Astrocyte of the spinal cord (primary cell): ENCODE data around the gene NR3C1.
A peak's percentile ranks its signal among the peaks of the same experiment; 100 is the strongest.

ENCODE experiments used
- DNase-seq: peaks from one replicate; pipeline ENCODE4 v3.0.0; 2011; ENCODE audit warnings: low read depth, low spot score
- H3K4me3 ChIP-seq: 2 replicates; pipeline ENCODE4 v1.5.1; 2011; ENCODE audit warnings: low read depth, mild to moderate bottlenecking, low read length, moderate library complexity
- in situ Hi-C: cut with HindIII; loops from 2 replicates; pipeline ENCODE4 v1.10.0; 2017; ENCODE audit warnings: low sequenced_read_pairs
- TF ChIP-seq, protein P1 (sequence below): IDR thresholded peaks from 2 replicates; pipeline ENCODE4 v1.5.1; 2012; ENCODE audit warnings: low read depth, mild to moderate bottlenecking, low read length, inconsistent platforms

The NR3C1 gene

DNA sequence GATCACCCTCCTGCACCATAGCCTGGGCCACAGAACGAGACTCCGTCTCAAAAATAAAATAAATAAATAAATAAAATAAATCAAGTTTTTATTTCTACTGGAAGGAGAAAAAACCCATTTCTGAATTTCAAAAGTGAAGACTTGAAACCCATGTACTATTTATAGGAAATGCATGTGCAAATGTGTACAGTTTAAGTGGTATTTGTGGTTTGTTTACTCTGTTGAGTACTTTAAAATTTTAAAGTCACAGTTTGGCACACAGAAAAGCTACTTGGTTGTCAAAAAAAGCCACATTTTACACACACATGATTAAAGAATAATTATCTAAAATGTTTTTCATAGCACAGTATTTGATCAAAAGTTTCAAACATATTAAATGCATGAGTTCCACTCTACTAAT lies 43.6 kb downstream of the NR3C1 start:
- in situ Hi-C loops, result no loop called here
- H3K4me3 ChIP-seq, result no peak overlapping the region
- no peak for DNase-seq
- TF ChIP-seq, protein P1, sequence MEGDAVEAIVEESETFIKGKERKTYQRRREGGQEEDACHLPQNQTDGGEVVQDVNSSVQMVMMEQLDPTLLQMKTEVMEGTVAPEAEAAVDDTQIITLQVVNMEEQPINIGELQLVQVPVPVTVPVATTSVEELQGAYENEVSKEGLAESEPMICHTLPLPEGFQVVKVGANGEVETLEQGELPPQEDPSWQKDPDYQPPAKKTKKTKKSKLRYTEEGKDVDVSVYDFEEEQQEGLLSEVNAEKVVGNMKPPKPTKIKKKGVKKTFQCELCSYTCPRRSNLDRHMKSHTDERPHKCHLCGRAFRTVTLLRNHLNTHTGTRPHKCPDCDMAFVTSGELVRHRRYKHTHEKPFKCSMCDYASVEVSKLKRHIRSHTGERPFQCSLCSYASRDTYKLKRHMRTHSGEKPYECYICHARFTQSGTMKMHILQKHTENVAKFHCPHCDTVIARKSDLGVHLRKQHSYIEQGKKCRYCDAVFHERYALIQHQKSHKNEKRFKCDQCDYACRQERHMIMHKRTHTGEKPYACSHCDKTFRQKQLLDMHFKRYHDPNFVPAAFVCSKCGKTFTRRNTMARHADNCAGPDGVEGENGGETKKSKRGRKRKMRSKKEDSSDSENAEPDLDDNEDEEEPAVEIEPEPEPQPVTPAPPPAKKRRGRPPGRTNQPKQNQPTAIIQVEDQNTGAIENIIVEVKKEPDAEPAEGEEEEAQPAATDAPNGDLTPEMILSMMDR, result no peak

DNA sequence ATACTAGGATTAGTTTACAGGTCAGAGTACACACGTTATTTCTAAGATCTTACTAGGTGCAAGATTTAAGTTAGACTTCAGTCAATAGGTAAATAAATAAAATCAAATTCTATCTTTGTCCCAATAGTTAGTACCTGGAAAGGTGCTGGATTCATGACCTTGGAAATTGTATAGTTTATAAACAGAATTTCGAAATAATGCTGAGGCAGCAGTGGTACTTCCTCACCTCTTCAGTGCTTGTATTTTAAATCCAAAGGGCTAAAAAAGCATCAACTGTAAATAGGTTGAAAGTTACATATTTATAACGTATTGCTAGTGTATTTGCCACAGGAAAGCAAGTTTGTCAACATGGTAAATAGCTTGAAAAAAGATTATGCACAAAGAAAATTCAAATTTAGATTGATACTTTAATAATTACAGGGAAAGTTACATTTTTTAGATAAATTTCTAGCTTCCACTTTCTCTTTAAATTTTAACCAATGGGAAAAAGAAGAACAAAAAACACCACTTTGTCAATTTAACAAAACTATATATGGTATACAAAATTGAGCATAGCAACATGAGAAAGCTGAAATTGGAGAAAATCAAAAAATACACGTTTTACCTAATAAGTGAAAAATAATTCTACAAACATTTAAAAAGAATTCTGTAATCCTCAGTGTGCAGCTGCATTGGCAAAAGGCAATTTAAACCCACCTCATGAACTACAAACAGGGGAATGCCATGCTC lies 46.5 kb downstream of the NR3C1 start:
- no peak overlapping the region for H3K4me3 ChIP-seq
- no peak for DNase-seq
- in situ Hi-C loops, result no loop called here
- TF ChIP-seq, protein P1, result no peak

DNA sequence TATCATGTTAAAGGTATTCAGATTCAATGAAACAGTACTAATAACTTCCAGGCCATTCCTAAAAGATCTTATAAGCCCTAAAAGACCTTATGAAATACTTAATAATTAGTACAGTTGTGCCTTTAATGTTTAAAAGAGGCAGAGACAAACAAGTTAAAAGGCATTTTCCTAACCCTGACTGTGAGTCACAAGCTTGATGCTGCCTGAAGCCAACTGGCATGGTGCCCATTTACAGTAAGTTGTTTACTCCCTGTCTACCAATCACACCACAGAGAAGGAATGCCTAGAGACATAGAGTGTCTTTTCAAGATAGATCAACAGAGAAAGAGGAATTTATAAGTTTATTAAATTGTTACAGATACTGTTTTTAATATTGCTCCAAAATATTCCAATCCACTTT lies 47.8 kb downstream of the NR3C1 start:
- TF ChIP-seq, protein P1, result no peak
- in situ Hi-C loops, result no loop called here
- peak; percentile 90 for DNase-seq
- H3K4me3 ChIP-seq, result no peak overlapping the region

DNA sequence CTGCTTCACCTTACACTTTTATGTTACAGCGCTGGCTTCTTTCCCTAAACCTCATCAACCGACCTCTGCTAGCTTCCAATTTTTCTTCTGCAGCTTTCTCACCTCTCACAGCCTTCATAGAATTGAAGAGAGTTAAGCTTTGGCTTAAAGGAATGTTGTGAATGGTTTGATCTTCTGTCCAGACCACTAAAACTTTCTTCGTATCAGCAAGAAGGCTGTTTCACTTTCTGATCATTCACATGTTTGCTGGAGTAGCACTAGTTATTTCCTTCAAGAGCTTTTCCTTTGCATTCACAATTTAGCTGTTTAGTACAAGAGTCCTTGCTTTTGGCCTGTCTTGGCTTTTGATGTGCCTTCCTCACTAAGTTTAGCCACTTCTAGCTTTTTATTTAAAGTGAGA lies 49.5 kb downstream of the NR3C1 start:
- no peak overlapping the region for H3K4me3 ChIP-seq
- DNase-seq, result peak; percentile 38
- in situ Hi-C loops, result no loop called here
- TF ChIP-seq, protein P1, result no peak

DNA sequence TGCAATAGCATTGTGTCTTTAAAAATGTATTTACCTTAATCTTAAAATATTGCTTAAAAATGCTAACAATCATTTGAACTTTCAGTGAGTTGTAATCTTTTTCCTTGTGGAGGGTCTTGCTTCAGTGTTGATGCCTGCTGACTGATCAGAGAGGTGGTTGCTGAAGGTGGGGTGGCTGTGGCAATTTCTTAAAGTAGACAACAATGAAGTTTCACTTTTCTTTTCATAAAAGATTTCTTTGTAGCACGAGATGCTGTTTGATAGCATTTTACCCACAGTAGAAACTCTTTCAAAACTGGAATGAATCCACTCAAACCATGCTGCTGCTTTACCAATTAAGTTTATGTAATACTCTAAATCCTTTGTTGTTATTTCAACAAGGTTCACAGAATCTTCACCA lies 50.8 kb downstream of the NR3C1 start:
- no peak overlapping the region for H3K4me3 ChIP-seq
- TF ChIP-seq, protein P1, result no peak
- in situ Hi-C loops, result no loop called here
- no peak for DNase-seq

DNA sequence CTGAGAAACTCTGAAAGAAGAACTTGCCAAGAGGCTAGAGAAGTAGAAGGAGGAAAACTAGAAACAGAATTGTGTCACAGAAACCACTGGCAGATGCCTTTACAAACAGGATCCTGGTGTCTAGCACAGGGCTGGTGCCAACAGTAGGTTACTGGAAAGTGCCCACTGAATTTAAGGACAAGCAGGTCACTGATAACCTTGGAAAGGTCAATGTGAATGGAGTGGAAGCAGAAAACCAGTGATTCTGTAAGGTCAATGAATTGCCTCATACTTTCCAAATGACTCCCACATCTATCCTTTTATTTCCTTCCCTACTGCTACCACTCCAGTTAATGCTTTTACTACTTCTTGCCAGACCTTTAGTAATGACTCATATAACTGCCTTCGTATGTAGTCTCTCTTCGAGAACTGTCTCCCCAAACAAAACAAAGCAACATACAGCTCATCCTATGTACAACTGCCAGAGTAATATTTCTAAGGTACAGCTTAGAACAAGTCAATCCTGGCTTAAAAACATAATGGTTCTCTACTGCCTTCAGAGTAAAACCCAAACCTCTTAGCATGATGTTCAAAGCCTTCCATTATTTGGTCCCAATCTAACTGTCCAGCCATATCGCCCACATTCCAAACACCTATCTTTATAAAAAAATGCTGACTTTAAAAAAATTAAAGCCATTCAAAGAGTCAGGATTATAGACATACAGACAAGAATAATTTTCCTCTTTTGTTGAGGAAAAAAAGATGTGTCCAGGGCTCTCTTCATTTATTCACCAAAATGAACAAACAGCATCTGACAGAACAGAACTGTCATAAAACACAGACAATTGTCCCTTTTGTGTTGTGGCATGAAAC lies 52.5 kb downstream of the NR3C1 start:
- TF ChIP-seq, protein P1, result no peak
- in situ Hi-C loops, result no loop called here
- peak; percentile 86 for DNase-seq
- H3K4me3 ChIP-seq, result no peak overlapping the region
